ENCODE data around the gene TMEM134. TPM values are rescaled to one million over a fixed set of nuclear protein-coding genes. Genes with fewer than 3 reads are reported as not detected.

The TMEM134 gene
- total and polyA plus RNA-seq, 2 of the 4 experiments (the other 2 are of a cell fraction), result 12.5 to 55.0 TPM

DNA sequence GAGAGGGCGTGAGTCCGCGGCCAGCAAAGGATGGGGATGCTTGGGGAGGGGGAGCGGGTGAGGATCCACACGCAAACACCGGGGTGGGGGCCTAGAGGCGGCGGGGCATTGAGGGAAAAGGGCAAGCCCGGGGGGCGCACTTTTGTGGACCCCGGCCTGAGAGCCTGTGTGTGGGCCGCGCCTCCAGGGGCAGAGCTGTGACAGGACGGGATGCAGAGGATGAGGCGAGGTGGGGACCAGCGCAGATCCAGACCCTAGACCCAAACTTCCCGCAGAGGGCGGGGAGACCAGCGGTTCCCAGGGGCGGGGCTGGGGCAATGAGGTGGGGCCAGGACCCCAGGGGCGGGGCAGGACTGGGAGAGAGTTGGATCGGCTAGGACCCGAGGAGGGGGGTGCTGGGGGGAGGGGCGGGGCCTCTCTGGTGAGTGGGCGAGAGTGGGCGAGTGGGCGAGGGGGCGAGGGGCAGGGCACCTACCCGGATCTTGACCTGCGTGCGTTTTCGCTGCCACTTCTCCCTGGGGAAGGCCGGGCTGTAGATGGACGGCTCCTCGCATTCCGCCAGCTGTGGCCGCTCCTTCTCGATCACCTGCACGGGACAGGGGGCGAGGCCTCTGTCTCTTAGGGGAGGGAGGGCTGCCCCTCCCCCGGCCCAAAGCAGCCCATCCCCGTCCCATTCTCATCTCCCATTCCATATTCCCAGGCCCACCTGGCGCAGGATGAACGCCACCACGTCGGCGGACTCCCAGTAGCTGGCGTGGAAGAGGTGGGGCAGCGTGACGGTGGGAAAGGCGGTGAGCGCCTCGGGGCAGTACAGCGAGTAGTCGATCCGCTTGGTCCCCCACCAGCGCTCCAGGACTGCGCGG is 25.6 kb upstream of the TMEM134 start:
- no peak for TF ChIP-seq NFE2L2 (IDR thresholded peaks at IDR 0.05; ENCODE audit: low read depth, low read length)
- no peak for TF ChIP-seq MAZ (IDR thresholded peaks at IDR 0.05; ENCODE audit: borderline replicate concordance, low read depth, low read length)
- no peak for TF ChIP-seq CTCF (conservative IDR thresholded peaks at IDR 0.05; ENCODE audit: low read depth, low read length)
- TF ChIP-seq SMC3 (IDR thresholded peaks at IDR 0.05; ENCODE audit: low read depth, low read length), result no peak
- TF ChIP-seq CEBPB (IDR thresholded peaks at IDR 0.05; ENCODE audit: low read depth, low read length), result no peak
- no peak for TF ChIP-seq POLR2A (IDR thresholded peaks at IDR 0.05; ENCODE audit: low read depth, low read length)
- no peak for TF ChIP-seq RAD21 (IDR thresholded peaks at IDR 0.05; ENCODE audit: low read length)
- no peak for TF ChIP-seq FOS (IDR thresholded peaks at IDR 0.05; ENCODE audit: low read depth, low read length)
- TF ChIP-seq RCOR1 (IDR thresholded peaks at IDR 0.05; ENCODE audit: insufficient replicate concordance, low read length), result no peak
- no peak for TF ChIP-seq MAFK (IDR thresholded peaks at IDR 0.05; ENCODE audit: low read depth, low read length)
- no peak for TF ChIP-seq ELK1 (IDR thresholded peaks at IDR 0.05; ENCODE audit: borderline replicate concordance, low read depth, low read length)
- no peak for TF ChIP-seq USF2 (IDR thresholded peaks at IDR 0.05; ENCODE audit: low read depth, low read length)
- no peak for TF ChIP-seq CHD1 (IDR thresholded peaks at IDR 0.05; ENCODE audit: low read depth, low read length)
- TF ChIP-seq MXI1 (IDR thresholded peaks at IDR 0.05; ENCODE audit: borderline replicate concordance, low read depth, low read length), result no peak
- H3K18ac ChIP-seq (ENCODE audit: low read depth, low read length), result no peak overlapping the region
- no TSS peak for BruUV-seq (replicated peaks)
- no peaks in the 10 kb centered on the region; the same call in 1 of the 2 replicates for H4K20me1 ChIP-seq (ENCODE audit: insufficient read depth, low read length)
- no peak overlapping the region for H2BK20ac ChIP-seq (ENCODE audit: low read depth, low read length)
- 92% methylated on average over 11 of the region's 59 CpGs; no CpG with 5 or more reads in 1 of the 2 experiments for WGBS, 2 experiments (ENCODE audit: extremely low coverage in 2 of 2, insufficient read length in 1 of 2)
- no peak overlapping the region for H3K9ac ChIP-seq (ENCODE audit: low read depth, low read length)
- H3K4me2 ChIP-seq (ENCODE audit: low read depth, low read length), result no peak overlapping the region
- dilution Hi-C loops (cut with HindIII; ENCODE audit: low sequenced_read_pairs, unreplicated experiment), result no loop called here
- H3K14ac ChIP-seq (replicated peaks; ENCODE audit: low read depth, low read length), result no peak overlapping the region
- in situ Hi-C loops (cut with MboI; ENCODE audit: low sequenced_read_pairs), result no loop called here
- CTCF ChIA-PET, result no interaction called here
- POLR2A ChIA-PET (ENCODE audit: unreplicated experiment), result no interaction called here
- H4K8ac ChIP-seq (ENCODE audit: low read depth in 2 of 2, low read length in 2 of 2), result no peak overlapping the region
- H2BK5ac ChIP-seq (ENCODE audit: low read depth, low read length, poor library complexity, severe bottlenecking), result no peak overlapping the region
- H3K23ac ChIP-seq (ENCODE audit: low read depth, low read length), result no peak overlapping the region
- no peak overlapping the region for H3K56ac ChIP-seq (ENCODE audit: extremely low read depth, insufficient read depth, low read length)
- H2AK9ac ChIP-seq (replicated peaks; ENCODE audit: low read depth, low read length, poor library complexity), result no peak overlapping the region
- H3K27ac ChIP-seq (ENCODE audit: insufficient read depth, low read length), result no peak overlapping the region
- no peak for DNase-seq
- H2BK15ac ChIP-seq (ENCODE audit: low read depth, low read length), result no peak overlapping the region
- peaks cover 56% of the 10 kb centered on the region for H3K36me3 ChIP-seq (ENCODE audit: control insufficient read depth, insufficient read depth, low read length)
- no peak overlapping the region for H2AK5ac ChIP-seq (ENCODE audit: low read depth, low read length)
- H4K91ac ChIP-seq (ENCODE audit: insufficient read depth, low read depth, low read length), result no peak overlapping the region
- no peak overlapping the region for H3K4me3 ChIP-seq (ENCODE audit: insufficient read depth, low read depth, low read length)
- intact Hi-C loops (cut with micrococcal nuclease), result no loop called here
- H3K9me3 ChIP-seq (ENCODE audit: control insufficient read depth, insufficient read depth, low read length), result no peaks in the 10 kb centered on the region
- H2AFZ ChIP-seq (replicated peaks; ENCODE audit: low read length, poor library complexity), result no peak overlapping the region
- H3K4ac ChIP-seq (ENCODE audit: low read depth, low read length), result no peak overlapping the region
- H4K5ac ChIP-seq (ENCODE audit: low read depth, low read length), result no peak overlapping the region
- H3K9me1 ChIP-seq (ENCODE audit: insufficient read depth, low read length), result peaks cover 3% of the 10 kb centered on the region; the same call in 1 of the 2 replicates
- no peaks in the 10 kb centered on the region for H3K27me3 ChIP-seq (ENCODE audit: control insufficient read depth, insufficient read depth, low read length)
- no peaks in the 10 kb centered on the region for H3K79me1 ChIP-seq (ENCODE audit: low read depth in 1 of 2, low read length in 2 of 2)
- no peak for ATAC-seq (ENCODE audit: low read depth)
- H3K4me1 ChIP-seq (ENCODE audit: control insufficient read depth, insufficient read depth, low read length), result no peaks in the 10 kb centered on the region
- H2BK120ac ChIP-seq (ENCODE audit: low read depth, low read length), result no peak overlapping the region

Measured in IMR-90 (cell line).